ENCODE results near the gene PIGU. TPM values are rescaled to one million over a fixed set of nuclear protein-coding genes. Genes with fewer than 3 reads are reported as not detected.
"Not testable (repeated sequence)": the region's sequence is repeated elsewhere in the genome, so short reads cannot be mapped to it uniquely, and the experiment has no call there.

Gene PIGU
- total RNA-seq, 1 experiment from 2014 or later, result 25.1 TPM

DNA sequence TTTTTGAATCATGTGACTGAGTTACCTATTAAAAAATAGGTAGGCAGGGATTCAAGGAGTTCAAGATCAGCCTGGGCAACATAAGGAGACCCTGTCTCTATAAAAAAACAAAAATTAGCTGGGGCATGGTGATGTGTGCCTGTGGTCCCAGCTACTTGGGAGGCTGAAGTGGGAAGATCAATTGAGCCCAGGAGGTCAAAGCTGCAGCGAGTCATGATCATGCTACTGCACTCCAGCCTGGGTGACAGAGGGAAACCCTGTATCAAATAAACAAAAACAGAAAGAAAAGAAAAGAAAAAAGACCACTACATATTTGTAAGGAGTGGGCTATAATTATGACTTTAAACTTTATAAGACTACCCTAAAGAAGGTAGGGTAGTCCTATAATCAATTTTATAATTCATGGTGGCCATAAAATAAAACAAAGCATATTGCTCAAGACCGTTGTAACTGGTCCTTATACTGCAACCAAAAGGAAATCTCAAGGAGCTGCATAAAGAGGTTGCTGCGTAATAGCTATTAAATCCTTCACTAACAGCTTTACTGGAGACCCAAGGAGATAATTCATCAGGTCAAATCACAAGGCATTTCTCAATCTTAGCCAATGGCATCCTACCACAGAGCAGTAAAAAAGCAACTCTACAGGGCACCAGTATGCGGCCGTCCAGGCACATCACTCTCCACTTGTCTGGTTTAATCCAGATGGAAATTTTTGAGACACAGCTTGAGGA is 13.5 kb downstream of the PIGU start:
- TF ChIP-seq ZFX (IDR thresholded peaks at IDR 0.05) (no peak), YY1 (IDR thresholded peaks at IDR 0.05; ENCODE audit: extremely low read depth, insufficient replicate concordance, low read depth, low read length) (no peak), CBX3 (IDR thresholded peaks at IDR 0.05; ENCODE audit: low read depth) (no peak)
- ChIA-PET POLR2A (interaction anchor here (0.6 kb wide), 1 partner anchor 20 kb away, joined by 3 read pairs; no protein-coding TSS in a partner anchor), RAD21 (ENCODE audit: low non-redundant PET in 1 of 2, low total read pairs in 2 of 2, uncharacterized antibody in 2 of 2, unreplicated experiment in 2 of 2) (no interaction called here), CTCF (no interaction called here)
- Histone ChIP-seq H4K20me1 (ENCODE audit: insufficient read depth) (no peaks in the 10 kb centered on the region), H3K4me2 (ENCODE audit: low read length) (no peak overlapping the region), H2AFZ (ENCODE audit: low read depth, low read length, poor library complexity, severe bottlenecking) (no peak overlapping the region), H3K36me3 (ENCODE audit: control insufficient read depth in 1 of 2, insufficient read depth in 2 of 2, low read length in 2 of 2) (no peaks in the 10 kb centered on the region), H3K4me1 (ENCODE audit: control insufficient read depth in 1 of 2, insufficient read depth in 2 of 2, low read length in 2 of 2) (0 out of 4 replicates have a peak, but pooled peaks cover 3 to 6% of the 10 kb centered on the region in 2 experiments), H3K4me3 (replicated peaks in 1 of 2; ENCODE audit: low read depth in 1 of 2, low read length in 2 of 2) (no peak overlapping the region), H3K79me2 (ENCODE audit: insufficient read depth, low read length) (peaks cover 19% of the 10 kb centered on the region), H3K27me3 (ENCODE audit: insufficient read depth, low read length) (no peaks in the 10 kb centered on the region), H3K27ac (ENCODE audit: low read depth, low read length) (no peak overlapping the region), H3K9me3 (ENCODE audit: control insufficient read depth in 1 of 2, insufficient read depth in 1 of 2, low read depth in 1 of 2, low read length in 2 of 2) (no peaks in the 10 kb centered on the region), H3K9me2 (ENCODE audit: insufficient read depth) (no peaks in the 10 kb centered on the region), H3K9ac (ENCODE audit: low read length) (no peak overlapping the region)
- intact Hi-C loops (cut with micrococcal nuclease), result no loop called here
- BruUV-seq (replicated peaks), result no TSS peak
- ATAC-seq, result no peak
- no peak for DNase-seq (ENCODE audit: low read depth, low spot score)

DNA sequence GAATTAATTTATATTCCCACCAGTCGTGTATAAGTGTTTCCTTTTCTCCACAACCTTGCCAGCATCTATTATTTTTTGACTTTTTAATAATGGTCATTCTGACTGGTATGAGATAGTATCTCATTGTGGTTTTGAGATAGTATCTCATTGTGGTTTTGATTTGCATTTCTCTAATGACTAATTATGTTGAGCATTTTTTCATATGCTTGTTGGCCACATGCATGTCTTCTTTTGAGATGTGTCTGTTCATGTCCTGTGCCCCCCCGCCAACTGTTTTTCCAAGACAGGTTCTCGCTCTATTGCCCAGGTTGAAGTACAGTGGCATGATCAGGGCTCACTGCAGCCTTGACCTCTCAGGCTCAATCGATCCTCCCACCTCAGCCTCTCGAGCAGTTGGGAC is 15.1 kb downstream of the PIGU start:
- H3K36me3 ChIP-seq (ENCODE audit: control insufficient read depth in 1 of 2, insufficient read depth in 2 of 2, low read length in 2 of 2); DNase-seq (ENCODE audit: low read depth, low spot score); H3K4me1 ChIP-seq (ENCODE audit: control insufficient read depth in 1 of 2, insufficient read depth in 2 of 2, low read length in 2 of 2); BruUV-seq (replicated peaks); H3K9ac ChIP-seq (ENCODE audit: low read length); H3K4me2 ChIP-seq (ENCODE audit: low read length); H3K9me3 ChIP-seq (ENCODE audit: control insufficient read depth in 1 of 2, insufficient read depth in 1 of 2, low read depth in 1 of 2, low read length in 2 of 2); H3K27ac ChIP-seq (ENCODE audit: low read depth, low read length); H3K9me2 ChIP-seq (ENCODE audit: insufficient read depth); CTCF ChIA-PET; H4K20me1 ChIP-seq (ENCODE audit: insufficient read depth); RAD21 ChIA-PET (ENCODE audit: low non-redundant PET in 1 of 2, low total read pairs in 2 of 2, uncharacterized antibody in 2 of 2, unreplicated experiment in 2 of 2); intact Hi-C loops (cut with micrococcal nuclease); H3K4me3 ChIP-seq (replicated peaks in 1 of 2; ENCODE audit: low read depth in 1 of 2, low read length in 2 of 2); ATAC-seq; POLR2A ChIA-PET; H3K79me2 ChIP-seq (ENCODE audit: insufficient read depth, low read length); H3K27me3 ChIP-seq (ENCODE audit: insufficient read depth, low read length); H2AFZ ChIP-seq (ENCODE audit: low read depth, low read length, poor library complexity, severe bottlenecking): not testable (repeated sequence)

- H3K4me1 ChIP-seq (ENCODE audit: control insufficient read depth in 1 of 2, insufficient read depth in 2 of 2, low read length in 2 of 2); H4K20me1 ChIP-seq (ENCODE audit: insufficient read depth); DNase-seq (ENCODE audit: low read depth, low spot score); H3K27me3 ChIP-seq (ENCODE audit: insufficient read depth, low read length); CTCF ChIA-PET; H3K9me3 ChIP-seq (ENCODE audit: control insufficient read depth in 1 of 2, insufficient read depth in 1 of 2, low read depth in 1 of 2, low read length in 2 of 2); H3K79me2 ChIP-seq (ENCODE audit: insufficient read depth, low read length); H3K9me2 ChIP-seq (ENCODE audit: insufficient read depth); H3K27ac ChIP-seq (ENCODE audit: low read depth, low read length); H3K4me2 ChIP-seq (ENCODE audit: low read length); H2AFZ ChIP-seq (ENCODE audit: low read depth, low read length, poor library complexity, severe bottlenecking); intact Hi-C loops (cut with micrococcal nuclease); H3K9ac ChIP-seq (ENCODE audit: low read length); RAD21 ChIA-PET (ENCODE audit: low non-redundant PET in 1 of 2, low total read pairs in 2 of 2, uncharacterized antibody in 2 of 2, unreplicated experiment in 2 of 2); BruUV-seq (replicated peaks); ATAC-seq; H3K4me3 ChIP-seq (replicated peaks in 1 of 2; ENCODE audit: low read depth in 1 of 2, low read length in 2 of 2); POLR2A ChIA-PET; H3K36me3 ChIP-seq (ENCODE audit: control insufficient read depth in 1 of 2, insufficient read depth in 2 of 2, low read length in 2 of 2): not testable (repeated sequence)
Observed at GRCh38 chr20:34658654-34659053, 18.2 kb downstream of the PIGU start.
